Sigmoid colon (tissue), 4 donors: ENCODE data around the gene PCYT2.

Experiments
- CTCF ChIP-seq, 4 experiments: fragments of 450-650 bp in 3 of 4; fragments of 200-600 bp in 1 of 4; IDR thresholded peaks; one replicate each; pipeline ENCODE4 v1.5.1; 2016 to 2019; ENCODE audit warnings: antibody characterized with exemption in 4 of 4, mild to moderate bottlenecking in 3 of 4, moderate library complexity in 2 of 4
- EP300 ChIP-seq, 4 donors: sonication (generic); formaldehyde crosslinking; IDR thresholded peaks; one replicate each; pipeline ENCODE4 v1.6.1; 2017; ENCODE audit warnings: antibody characterized with exemption in 4 of 4

GRCh38 chr17:81903896-81904599 lies 7.2 kb downstream of the PCYT2 start:
- no peak for TF ChIP-seq CTCF (IDR thresholded peaks at IDR 0.05)
- no peak for TF ChIP-seq EP300 (IDR thresholded peaks at IDR 0.05)
